Liver (tissue), 3 donors: Measurements from ENCODE around the gene GGACT.

ENCODE experiments used
- ATF3 ChIP-seq: IDR thresholded peaks from 2 replicates; pipeline ENCODE4 v1.6.1; 2016; ENCODE audit warnings: antibody characterized with exemption
- CTCF ChIP-seq: fragments of 150-350 bp; IDR thresholded peaks from 2 replicates; pipeline ENCODE4 v1.5.1; 2017; ENCODE audit warnings: improper control_type of control experiment, low read depth, low read length; ENCODE audit not compliant: missing input control
- EGR1 ChIP-seq, 2 donors: IDR thresholded peaks; 2 replicates each; pipeline ENCODE4 v1.6.1; 2016 to 2018; ENCODE audit warnings: antibody characterized with exemption in 2 of 2, low read depth in 2 of 2
- FOXA1 ChIP-seq: IDR thresholded peaks from 2 replicates; pipeline ENCODE4 v1.6.1; 2016; ENCODE audit warnings: antibody characterized with exemption
- GABPA ChIP-seq, 2 donors: IDR thresholded peaks in 1 of 2; conservative IDR thresholded peaks in 1 of 2; 2 replicates each; pipeline ENCODE4 v1.6.1; 2016; ENCODE audit warnings: antibody characterized with exemption in 2 of 2, mild to moderate bottlenecking in 1 of 2, moderate library complexity in 1 of 2
- HNF4G ChIP-seq: IDR thresholded peaks from 2 replicates; pipeline ENCODE4 v1.6.1; 2016; ENCODE audit warnings: antibody characterized with exemption
- MAX ChIP-seq: IDR thresholded peaks from 2 replicates; pipeline ENCODE4 v1.6.1; 2016; ENCODE audit warnings: antibody characterized with exemption
- NR2F2 ChIP-seq: IDR thresholded peaks from 2 replicates; pipeline ENCODE4 v1.6.1; 2016; ENCODE audit warnings: antibody characterized with exemption
- RAD21 ChIP-seq, 2 donors: IDR thresholded peaks; 2 replicates each; pipeline ENCODE4 v1.6.1; 2016; ENCODE audit warnings: antibody characterized with exemption in 2 of 2, mild to moderate bottlenecking in 2 of 2
- RXRA ChIP-seq, 2 donors: IDR thresholded peaks; 2 replicates each; pipeline ENCODE4 v1.6.1; 2017 to 2018; ENCODE audit warnings: antibody characterized with exemption in 2 of 2, mild to moderate bottlenecking in 1 of 2
- SP1 ChIP-seq: IDR thresholded peaks from 2 replicates; pipeline ENCODE4 v1.6.1; 2018; ENCODE audit warnings: antibody characterized with exemption, mild to moderate bottlenecking
- TAF1 ChIP-seq: conservative IDR thresholded peaks from 2 replicates; pipeline ENCODE4 v1.6.1; 2016; ENCODE audit warnings: antibody characterized with exemption, mild to moderate bottlenecking
- donor health status: healthy.
- donor health status: healthy.

GRCh38 chr13:100604918-100605710, 16.5 kb upstream of the GGACT start:
- TF ChIP-seq MAX, result no peak
- TF ChIP-seq CTCF, result no peak
- TF ChIP-seq RAD21 (IDR thresholded peaks at IDR 0.05), result no peak
- TF ChIP-seq FOXA1, result no peak
- no peak for TF ChIP-seq NR2F2
- no peak for TF ChIP-seq RXRA (IDR thresholded peaks at IDR 0.05)
- TF ChIP-seq GABPA (IDR thresholded peaks at IDR 0.05 in 1 of 2, conservative IDR thresholded peaks at IDR 0.05 in 1 of 2), result no peak
- no peak for TF ChIP-seq SP1
- no peak for TF ChIP-seq HNF4G
- no peak for TF ChIP-seq ATF3
- no peak for TF ChIP-seq TAF1
- no peak for TF ChIP-seq EGR1 (IDR thresholded peaks at IDR 0.05; ENCODE audit: low read depth in 2 of 2)
